A172 (cell line): Measurements from ENCODE around the gene ZNF791. TPM values are rescaled to one million over a fixed set of nuclear protein-coding genes. Genes with fewer than 3 reads are reported as not detected.
"Not testable (repeated sequence)": the region's sequence is repeated elsewhere in the genome, so short reads cannot be mapped to it uniquely, and the experiment has no call there.

ENCODE experiments used
- DNase-seq: peaks from one replicate; pipeline ENCODE4 v3.0.0-alpha.2; 2015; ENCODE audit warnings: low spot score
- total RNA-seq: library from RNA; depleted of rRNA; stranded (reverse); fragments of >200 nt; shearing (Covaris generic); gene quantifications from 2 replicates; pipeline ENCODE4 v1.2.3, GENCODE V29; 2014; rRNA removed

The ZNF791 gene
- total RNA-seq, 1 experiment from 2014 or later = 29.2 TPM

DNA sequence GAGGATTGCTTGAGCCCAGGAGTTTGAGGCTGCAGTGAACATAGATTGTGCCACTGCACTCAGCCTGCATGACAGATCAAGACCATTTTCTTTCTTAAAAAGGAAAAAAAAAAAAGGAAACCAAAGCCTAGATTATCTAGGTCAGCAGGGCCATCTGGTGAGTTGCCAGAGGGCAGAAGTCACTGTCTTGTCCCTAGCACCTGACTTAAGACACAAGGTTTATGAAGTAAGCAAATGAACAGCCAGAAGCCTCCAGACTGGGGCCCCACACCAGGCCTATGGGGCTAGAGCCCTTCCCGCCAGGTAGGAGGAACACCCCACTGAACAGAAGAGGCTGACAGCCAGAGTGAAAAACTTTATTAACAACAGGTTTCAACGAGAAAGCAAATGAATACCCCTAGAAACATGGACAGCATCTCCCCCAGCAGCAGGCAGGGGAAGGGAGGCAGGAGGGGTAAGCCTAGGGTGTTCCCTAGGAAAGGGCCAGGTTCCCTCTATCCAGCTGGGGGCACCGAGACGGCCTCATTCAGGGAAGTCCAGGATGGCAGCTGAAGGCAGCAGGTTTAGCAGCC lies 57.1 kb downstream of the ZNF791 start:
- DNase-seq = no peak

- no peak for DNase-seq
Observed at GRCh38 chr19:12668346-12668745, 57.6 kb downstream of the ZNF791 start.

- peak; percentile 53 for DNase-seq
Observed at GRCh38 chr19:12668932-12669269, 58.2 kb downstream of the ZNF791 start.

DNA sequence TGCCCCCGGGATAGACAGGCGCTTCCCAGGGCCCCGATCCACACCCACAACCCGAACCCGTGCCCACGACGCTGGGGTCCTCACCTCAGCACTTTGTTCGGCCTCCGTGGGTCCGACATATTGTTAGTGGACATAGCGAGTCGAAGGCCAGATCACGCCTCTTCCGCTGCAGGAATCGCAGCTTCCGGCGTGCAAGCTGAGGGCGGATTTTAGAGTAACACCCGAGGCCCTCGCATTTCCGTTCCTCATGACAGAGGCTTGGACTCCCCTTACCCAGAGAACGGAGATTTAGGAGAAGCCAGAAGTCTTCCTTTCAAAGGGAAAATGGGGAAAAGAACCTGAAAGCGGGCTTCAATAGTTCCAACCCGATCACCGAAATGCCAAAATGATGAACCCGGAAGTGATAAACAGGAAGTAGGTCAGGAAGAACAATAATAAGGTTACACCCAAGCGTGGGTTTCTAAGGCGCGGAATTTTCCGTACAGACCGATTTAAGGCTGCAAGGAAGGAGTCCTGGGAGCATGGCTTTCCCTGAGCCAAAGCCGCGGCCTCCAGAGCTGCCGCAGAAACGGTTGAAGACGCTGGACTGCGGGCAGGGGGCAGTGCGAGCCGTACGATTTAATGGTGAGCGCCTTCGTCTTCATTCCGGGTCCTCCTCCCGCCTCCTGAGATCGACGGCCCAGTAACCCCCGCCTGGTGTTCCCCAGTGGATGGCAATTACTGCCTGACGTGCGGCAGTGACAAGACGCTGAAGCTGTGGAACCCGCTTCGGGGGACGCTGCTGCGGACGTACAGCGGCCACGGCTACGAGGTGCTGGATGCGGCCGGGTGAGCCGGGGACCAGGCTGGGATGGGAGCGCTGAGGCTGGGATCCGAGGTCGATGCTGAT lies 58.8 kb downstream of the ZNF791 start:
- DNase-seq = peak; percentile 70

GRCh38 chr19:12670159-12670928 lies 59.6 kb downstream of the ZNF791 start:
- DNase-seq = no peak

DNA sequence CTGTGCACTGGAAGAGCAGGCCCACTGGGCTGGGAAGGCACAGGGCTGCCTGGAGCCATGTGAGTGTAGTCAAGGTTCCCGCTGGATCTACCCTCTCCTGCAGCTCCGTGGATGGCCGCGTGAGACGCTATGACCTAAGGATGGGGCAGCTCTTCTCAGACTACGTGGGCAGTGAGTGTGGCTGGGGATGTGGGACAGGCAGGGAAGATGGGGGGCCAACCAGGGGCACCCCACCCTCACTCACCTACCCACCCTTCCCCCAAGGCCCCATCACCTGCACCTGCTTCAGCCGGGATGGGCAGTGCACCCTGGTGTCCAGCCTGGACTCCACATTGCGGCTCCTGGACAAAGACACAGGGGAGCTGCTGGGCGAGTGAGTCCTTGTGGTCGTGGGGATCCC lies 62.0 kb downstream of the ZNF791 start:
- no peak for DNase-seq

GRCh38 chr19:12675399-12675798 lies 64.7 kb downstream of the ZNF791 start:
- DNase-seq = no peak

GRCh38 chr19:12675940-12676339 lies 65.2 kb downstream of the ZNF791 start:
- DNase-seq = no peak

DNA sequence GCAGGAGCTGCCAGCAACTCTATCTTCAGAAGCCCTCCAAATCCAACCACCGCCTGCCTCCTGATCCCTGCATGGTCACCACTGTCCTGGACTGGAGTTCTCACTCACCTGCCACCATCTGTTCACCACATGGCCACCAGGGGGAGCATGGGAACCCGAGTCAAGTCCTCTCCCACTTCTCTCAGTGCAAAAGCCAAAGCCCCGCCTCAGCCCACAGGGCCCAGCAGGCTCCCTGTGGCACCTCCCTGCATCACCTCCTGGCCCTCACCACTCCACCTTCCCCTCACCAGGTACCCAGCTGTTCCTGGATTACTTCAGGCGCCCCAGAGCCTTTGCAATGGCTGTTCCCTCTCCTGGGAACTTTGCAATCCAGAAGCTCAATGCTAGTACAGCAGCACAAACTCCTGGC lies 65.7 kb downstream of the ZNF791 start:
- DNase-seq = peak; percentile 78

DNA sequence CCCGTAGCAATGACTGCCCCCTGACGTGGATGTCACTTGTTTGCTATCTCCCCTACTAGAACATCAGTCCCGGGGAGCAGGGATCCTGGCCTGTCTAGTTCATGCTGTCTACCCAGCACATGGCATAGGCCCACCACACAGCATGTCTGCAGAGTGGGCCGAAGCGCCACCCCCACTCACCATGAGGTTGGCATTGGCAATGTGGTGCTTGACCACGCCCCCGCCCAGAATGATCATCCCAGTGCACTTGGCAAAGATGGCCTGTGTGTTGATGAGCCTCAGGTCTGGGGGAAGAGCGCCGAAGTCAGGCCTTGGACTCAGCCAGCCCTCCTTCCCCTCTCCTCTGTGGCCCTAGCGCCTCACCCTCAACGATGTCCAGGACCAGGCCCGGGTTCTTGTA lies 66.2 kb downstream of the ZNF791 start:
- DNase-seq = no peak

DNA sequence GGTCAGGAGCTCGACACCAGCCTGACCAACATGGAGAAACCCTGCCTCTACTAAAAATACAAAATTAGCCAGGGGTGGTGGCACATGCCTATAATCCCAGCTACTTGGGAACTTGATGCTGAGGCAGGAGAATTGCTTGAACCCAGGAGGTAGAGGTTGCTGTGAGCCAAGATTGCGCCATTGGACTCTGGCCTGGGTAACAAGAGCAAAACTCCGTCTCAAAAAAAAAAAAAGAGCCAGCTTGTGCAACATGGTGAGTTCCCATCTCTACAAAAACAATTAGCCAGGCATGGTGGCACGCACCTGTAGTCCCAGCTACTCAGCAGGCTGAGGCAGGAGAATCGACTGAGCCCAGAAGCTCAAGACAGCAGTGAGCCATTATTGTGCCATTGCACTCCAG lies 67.3 kb downstream of the ZNF791 start:
- DNase-seq = not testable (repeated sequence)

- DNase-seq = no peak
Observed at GRCh38 chr19:12680034-12680433, 69.3 kb downstream of the ZNF791 start.

DNA sequence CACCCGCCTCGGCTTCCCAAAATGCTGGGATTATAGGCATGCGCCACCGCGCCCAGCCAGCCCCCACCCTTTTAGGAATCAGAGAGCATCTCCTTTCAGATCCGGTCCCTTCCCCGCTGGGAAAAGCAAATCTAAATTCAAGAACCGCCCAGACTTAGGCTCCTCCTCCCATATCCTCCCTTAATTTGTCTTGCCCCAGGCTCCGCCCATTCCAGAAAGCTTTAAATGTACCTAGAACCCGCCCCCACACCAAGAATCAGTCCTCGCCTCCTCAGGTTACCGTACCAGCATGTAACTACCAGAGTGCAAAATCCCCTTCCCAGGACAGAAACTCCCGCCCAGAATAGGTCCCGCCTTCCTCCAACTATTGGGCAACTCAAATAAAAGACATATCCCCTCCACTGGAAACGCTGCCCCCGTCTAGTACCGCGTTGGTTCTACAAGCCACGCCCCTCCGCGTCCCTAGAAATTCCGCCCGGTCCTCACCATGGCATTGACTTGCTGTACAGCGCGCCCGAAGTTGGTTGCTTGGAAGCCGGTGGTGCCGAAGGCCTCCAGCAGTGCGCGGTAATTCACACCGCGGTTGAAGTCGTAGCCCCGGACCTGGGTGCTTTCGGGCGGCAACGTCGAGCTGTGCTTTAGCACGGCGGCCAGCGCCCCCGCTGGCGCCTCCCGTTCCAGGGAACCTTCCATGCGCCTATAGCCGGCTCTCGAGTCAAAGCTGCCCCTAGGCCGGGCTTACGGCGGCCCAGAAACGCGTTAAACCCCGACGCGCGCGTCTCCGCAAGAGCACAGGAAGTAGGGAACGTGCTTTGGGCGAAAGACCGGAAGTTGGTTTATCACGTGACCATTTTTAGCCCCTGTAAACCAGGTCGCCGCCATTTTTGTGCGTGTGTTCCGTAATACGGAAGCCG lies 70.6 kb downstream of the ZNF791 start, which contains the start of gene DHPS:
Gene DHPS (minus strand): TSS at position 807 of the 914 bp plus-strand sequence. CDS start 114 bp downstream, at position 693.
- DNase-seq = peak; percentile 99

Other genes with a start within 250 kb of the ZNF791 start
- 1.9 and 2.4 TPM in 2 replicates for gene ZNF442, start 245.2 kb upstream of the ZNF791 start, total RNA-seq
- 4.9 and 7.5 TPM in 2 replicates for gene ZNF799, start 209.6 kb upstream of the ZNF791 start, total RNA-seq
- gene ZNF443, start 169.9 kb upstream of the ZNF791 start, total RNA-seq = 5.4 and 5.6 TPM in 2 replicates
- gene ZNF709, start 126.1 kb upstream of the ZNF791 start, total RNA-seq = 2.1 and 2.2 TPM in 2 replicates
- 6.7 TPM in 2 replicates for gene ZNF564, start 59.4 kb upstream of the ZNF791 start, total RNA-seq
- gene ZNF490, start 107 bp upstream of the ZNF791 start, total RNA-seq = 4.7 and 6.9 TPM in 2 replicates
- 45.7 and 65.6 TPM in 2 replicates for gene MAN2B1, start 55.8 kb downstream of the ZNF791 start, total RNA-seq
- gene WDR83, start 55.9 kb downstream of the ZNF791 start, total RNA-seq = 14.9 and 15.1 TPM in 2 replicates
- gene DHPS, start 71.0 kb downstream of the ZNF791 start, total RNA-seq = 132 and 170 TPM in 2 replicates
- gene GNG14, start 77.1 kb downstream of the ZNF791 start, total RNA-seq = not detected in 2 replicates
- gene FBXW9, start 85.7 kb downstream of the ZNF791 start, total RNA-seq = 16.7 and 21.8 TPM in 2 replicates
- gene TNPO2, start 113.0 kb downstream of the ZNF791 start, total RNA-seq = 9.3 and 14.5 TPM in 2 replicates
- gene TRIR, start 123.8 kb downstream of the ZNF791 start, total RNA-seq = 344 and 364 TPM in 2 replicates
- 198 and 212 TPM in 2 replicates for gene GET3, start 126.6 kb downstream of the ZNF791 start, total RNA-seq
- not detected in 2 replicates for gene BEST2, start 140.9 kb downstream of the ZNF791 start, total RNA-seq
- 10.2 and 20.5 TPM in 2 replicates for gene HOOK2, start 164.6 kb downstream of the ZNF791 start, total RNA-seq
- gene JUNB, start 180.6 kb downstream of the ZNF791 start, total RNA-seq = 79.1 and 85.7 TPM in 2 replicates
- not detected in 2 replicates for gene PRDX2, start 190.9 kb downstream of the ZNF791 start, total RNA-seq
- gene THSD8, start 191.1 kb downstream of the ZNF791 start, total RNA-seq = not detected in 2 replicates
- gene RNASEH2A, start 195.7 kb downstream of the ZNF791 start, total RNA-seq = 88.8 and 89.6 TPM in 2 replicates
- 3.4 TPM in 1 of 2 replicates, not detected in the other for gene RTBDN, start 223.7 kb downstream of the ZNF791 start, total RNA-seq
- 1.3 and 3.2 TPM in 2 replicates for gene MAST1, start 227.6 kb downstream of the ZNF791 start, total RNA-seq